Uterus (tissue), 4 donors: Measurements from ENCODE around the gene VNN1. TPM values are rescaled to one million over a fixed set of nuclear protein-coding genes. Genes with fewer than 3 reads are reported as not detected.

Experiments
- DNase-seq, 2 donors: peaks; one replicate each; pipeline ENCODE4 v3.0.0-alpha.2; 2019 to 2020
- H3K27ac ChIP-seq, 2 donors: fragments of 200-600 bp; sonication (generic); 1 replicate in 1 of 2; 2 replicates in 1 of 2; pipeline ENCODE4 v1.5.1; 2016 to 2018
- H3K27me3 ChIP-seq, 2 donors: fragments of 200-600 bp; sonication (generic); one replicate each; pipeline ENCODE4 v1.5.1; 2018 to 2019; ENCODE audit warnings: control low read depth in 1 of 2
- H3K36me3 ChIP-seq, 2 donors: fragments of 200-600 bp; sonication (generic); one replicate each; pipeline ENCODE4 v1.5.1; 2019; ENCODE audit warnings: control low read depth in 1 of 2
- H3K4me1 ChIP-seq, 2 donors: fragments of 200-600 bp; sonication (generic); one replicate each; pipeline ENCODE4 v1.5.1; 2018 to 2019; ENCODE audit warnings: control low read depth in 1 of 2
- H3K4me3 ChIP-seq, 2 donors: fragments of 200-600 bp; sonication (generic); 1 replicate in 1 of 2; 2 replicates in 1 of 2; pipeline ENCODE4 v1.5.1; 2018 to 2019; ENCODE audit warnings: mild to moderate bottlenecking in 1 of 2
- H3K9me3 ChIP-seq, 2 donors: fragments of 200-600 bp; sonication (generic); one replicate each; pipeline ENCODE4 v1.5.1; 2019; ENCODE audit warnings: control low read depth in 1 of 2
- CTCF ChIP-seq, 4 experiments: fragments of 200-600 bp in 2 of 4; fragments of 450-650 bp in 2 of 4; sonication (generic) in 2 of 4; IDR thresholded peaks; one replicate each; pipeline ENCODE4 v1.5.1; 2016 to 2019; ENCODE audit warnings: antibody characterized with exemption in 4 of 4, mild to moderate bottlenecking in 2 of 4, moderate library complexity in 1 of 4
- POLR2A ChIP-seq, 2 donors: fragments of 450-650 bp; IDR thresholded peaks; one replicate each; pipeline ENCODE4 v1.6.1; 2016; ENCODE audit warnings: antibody characterized with exemption in 2 of 2, mild to moderate bottlenecking in 1 of 2, moderate library complexity in 1 of 2
- intact Hi-C: fragments of 100-400 bp; cut with DNase I; formaldehyde crosslinking; loops from one replicate; pipeline ENCODE4 v1.15.1; 2023; ENCODE audit warnings: low total_unique reads
- total RNA-seq, 4 donors: library from RNA; depleted of rRNA in 3 of 4; stranded (reverse); fragments of >200 nt in 3 of 4; gene quantifications; one replicate each; pipeline versions ENCODE4 v1.1.0 to v1.2.4, GENCODE V29; 2014 to 2023
- donor health status: DM: yes; HTN: yes; CAD: no.

The VNN1 gene
- total RNA-seq, 4 donors from 2014 or later: 0.64 to 2.9 (median 0.83) TPM; not detected in 1

- Histone ChIP-seq H3K9me3 (no peaks in the 10 kb centered on the region), H3K27me3 (no peaks in the 10 kb centered on the region), H3K4me3 (no peak overlapping the region), H3K36me3 (no peaks in the 10 kb centered on the region), H3K27ac (no peak overlapping the region), H3K4me1 (no peaks in the 10 kb centered on the region)
- no peak for DNase-seq
- TF ChIP-seq POLR2A (IDR thresholded peaks at IDR 0.05) (no peak), CTCF (IDR thresholded peaks at IDR 0.05) (no peak)
- intact Hi-C loops: no loop called here
Measured at GRCh38 chr6:132733814-132734213, 20.0 kb upstream of the VNN1 start.

GRCh38 chr6:132733283-132733682, 19.4 kb upstream of the VNN1 start:
- Histone ChIP-seq H3K36me3 (no peaks in the 10 kb centered on the region), H3K4me1 (no peaks in the 10 kb centered on the region), H3K27ac (no peak overlapping the region), H3K27me3 (no peaks in the 10 kb centered on the region), H3K4me3 (no peak overlapping the region), H3K9me3 (no peaks in the 10 kb centered on the region)
- no peak for TF ChIP-seq POLR2A (IDR thresholded peaks at IDR 0.05)
- TF ChIP-seq CTCF (IDR thresholded peaks at IDR 0.05): no peak
- DNase-seq: no peak
- intact Hi-C loops: no loop called here

- TF ChIP-seq CTCF (IDR thresholded peaks at IDR 0.05) (no peak), POLR2A (IDR thresholded peaks at IDR 0.05) (no peak)
- no peak overlapping the region for H3K4me3 ChIP-seq
- no peaks in the 10 kb centered on the region for H3K9me3 ChIP-seq
- no peaks in the 10 kb centered on the region for H3K36me3 ChIP-seq
- no peak overlapping the region for H3K27ac ChIP-seq
- H3K27me3 ChIP-seq: no peaks in the 10 kb centered on the region
- no peaks in the 10 kb centered on the region for H3K4me1 ChIP-seq
- intact Hi-C loops: no loop called here
- DNase-seq: no peak
Measured at GRCh38 chr6:132731086-132731485, 17.2 kb upstream of the VNN1 start.

GRCh38 chr6:132730560-132730959, 16.7 kb upstream of the VNN1 start:
- no peak for DNase-seq
- TF ChIP-seq POLR2A (IDR thresholded peaks at IDR 0.05) (no peak), CTCF (IDR thresholded peaks at IDR 0.05) (no peak)
- Histone ChIP-seq H3K27me3 (no peaks in the 10 kb centered on the region), H3K4me1 (no peaks in the 10 kb centered on the region), H3K27ac (no peak overlapping the region), H3K9me3 (no peaks in the 10 kb centered on the region), H3K36me3 (no peaks in the 10 kb centered on the region), H3K4me3 (no peak overlapping the region)
- intact Hi-C loops: no loop called here

GRCh38 chr6:132728616-132729015, 14.8 kb upstream of the VNN1 start:
- Histone ChIP-seq H3K36me3 (no peaks in the 10 kb centered on the region), H3K27me3 (no peaks in the 10 kb centered on the region), H3K9me3 (no peaks in the 10 kb centered on the region), H3K27ac (no peak overlapping the region), H3K4me3 (no peak overlapping the region), H3K4me1 (no peaks in the 10 kb centered on the region)
- intact Hi-C loops: no loop called here
- TF ChIP-seq POLR2A (IDR thresholded peaks at IDR 0.05): no peak
- TF ChIP-seq CTCF (IDR thresholded peaks at IDR 0.05): no peak
- no peak for DNase-seq
